Activated effector memory CD4-positive, alpha-beta T cell treated with anti-CD3 and anti-CD28 coated beads, Interleukin-2, amount 50 U/mL, for 16 hours (primary cell): ENCODE measurements around the gene OR13C9.
"Not testable (repeated sequence)": the region's sequence is repeated elsewhere in the genome, so short reads cannot be mapped to it uniquely, and the experiment has no call there.

Experiments
- DNase-seq: peaks from one replicate; pipeline ENCODE4 v3.0.0-alpha.2; 2020

Gene OR13C9, protein sequence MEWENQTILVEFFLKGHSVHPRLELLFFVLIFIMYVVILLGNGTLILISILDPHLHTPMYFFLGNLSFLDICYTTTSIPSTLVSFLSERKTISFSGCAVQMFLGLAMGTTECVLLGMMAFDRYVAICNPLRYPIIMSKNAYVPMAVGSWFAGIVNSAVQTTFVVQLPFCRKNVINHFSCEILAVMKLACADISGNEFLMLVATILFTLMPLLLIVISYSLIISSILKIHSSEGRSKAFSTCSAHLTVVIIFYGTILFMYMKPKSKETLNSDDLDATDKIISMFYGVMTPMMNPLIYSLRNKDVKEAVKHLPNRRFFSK

DNA sequence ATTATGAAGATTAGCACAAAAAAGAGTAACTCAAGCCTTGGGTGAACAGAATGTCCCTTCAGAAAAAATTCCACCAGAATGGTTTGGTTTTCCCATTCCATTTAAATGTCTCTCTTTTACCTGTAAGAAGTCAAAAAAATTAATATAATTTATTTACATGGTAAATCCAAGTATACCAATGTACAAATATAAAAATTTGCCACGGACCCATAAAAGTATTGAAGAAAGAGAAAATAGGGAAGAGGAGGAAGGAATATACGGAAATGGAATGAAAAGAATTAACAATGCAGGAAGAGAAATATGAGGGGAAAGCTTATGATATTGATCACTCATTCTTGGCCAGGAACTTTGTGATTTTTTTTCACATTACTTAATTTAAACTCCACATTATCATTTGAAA is at the start of gene OR13C9:
Gene OR13C9 (minus strand): TSS at position 101 of the 400 bp plus-strand sequence. CDS start 0 bp downstream, at position 101.
- DNase-seq = no peak

- DNase-seq = no peak
These were observed 40.6 kb upstream of the OR13C9 start for GRCh38 chr9:104658496-104659195.

GRCh38 chr9:104635456-104635855 is 17.5 kb upstream of the OR13C9 start:
- no peak for DNase-seq

- DNase-seq = peak; percentile 38
These were observed 16.0 kb upstream of the OR13C9 start for GRCh38 chr9:104633976-104634520.

DNA sequence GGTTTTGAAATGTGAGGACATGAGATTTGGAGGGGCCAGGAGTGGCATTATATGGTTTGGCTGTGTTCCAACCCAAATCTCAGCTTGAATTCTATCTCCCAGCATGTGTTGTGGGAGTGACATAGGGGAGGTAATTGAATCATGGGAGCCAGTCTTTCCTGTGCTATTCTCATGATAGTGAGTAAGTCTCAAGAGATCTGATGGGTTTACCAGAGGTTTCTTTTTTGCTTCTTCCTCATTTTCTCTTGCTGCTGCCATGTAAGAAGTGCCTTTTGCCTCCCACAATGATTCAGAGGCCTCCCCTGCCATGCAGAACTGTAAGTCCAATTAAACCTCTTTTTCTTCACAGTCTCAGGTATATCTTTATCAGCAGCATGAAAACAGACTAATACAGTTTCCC is 8.0 kb upstream of the OR13C9 start:
- not testable (repeated sequence) for DNase-seq

DNA sequence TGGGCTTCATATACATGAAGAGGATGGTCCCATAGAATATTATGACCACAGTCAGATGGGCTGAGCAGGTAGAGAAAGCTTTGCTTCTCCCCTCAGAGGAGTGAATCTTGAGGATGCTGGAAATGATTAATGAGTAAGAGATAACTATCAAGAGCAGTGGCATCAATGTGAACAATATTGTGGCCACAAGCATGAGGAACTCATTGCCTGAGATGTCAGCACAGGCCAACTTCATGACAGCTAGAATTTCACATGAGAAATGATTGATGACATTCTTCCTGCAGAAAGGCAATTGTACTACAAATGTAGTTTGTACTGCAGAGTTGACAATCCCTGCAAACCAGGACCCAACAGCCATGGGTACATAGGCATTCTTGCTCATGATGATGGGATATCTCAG is 586 bp downstream of the OR13C9 start:
- DNase-seq = no peak

GRCh38 chr9:104611213-104611612 is 6.8 kb downstream of the OR13C9 start:
- no peak for DNase-seq

GRCh38 chr9:104608336-104608735 is 9.7 kb downstream of the OR13C9 start:
- DNase-seq = no peak

DNA sequence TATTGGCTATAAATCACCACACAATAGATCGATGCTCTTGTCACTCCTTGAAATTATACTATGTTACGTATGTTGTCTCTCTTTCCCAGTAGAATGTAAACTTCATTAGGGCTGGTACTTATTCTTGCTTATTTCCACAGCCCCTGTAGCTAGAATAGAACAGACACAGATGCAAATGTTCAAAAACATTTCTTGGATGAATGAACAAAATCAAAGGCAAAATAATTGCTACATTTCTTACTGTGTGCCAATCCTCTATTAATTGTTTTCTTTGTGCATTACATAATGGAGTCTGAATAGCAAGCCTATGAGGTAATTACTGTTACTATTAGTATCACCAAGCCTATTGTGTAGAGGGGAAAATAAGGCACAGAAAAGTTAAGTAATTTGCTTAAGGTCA is 11.9 kb downstream of the OR13C9 start:
- no peak for DNase-seq

DNA sequence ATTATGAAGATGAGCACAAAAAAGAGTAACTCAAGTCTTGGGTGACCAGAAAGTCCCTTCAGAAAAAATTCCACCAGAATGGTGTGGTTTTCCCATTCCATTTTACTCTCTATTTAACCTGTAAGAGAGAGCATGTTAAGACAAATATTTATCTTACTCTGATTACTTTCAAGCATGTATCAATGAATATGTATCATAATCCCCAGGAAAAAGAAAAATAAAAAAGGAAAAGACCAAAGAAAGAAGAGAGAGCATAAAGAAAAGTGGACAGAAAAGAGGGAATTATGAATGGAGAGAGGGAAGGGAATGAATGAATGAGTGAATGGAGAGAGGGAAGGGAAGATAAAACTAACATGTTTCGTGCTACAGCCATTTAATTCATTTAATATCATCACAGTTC is 12.5 kb downstream of the OR13C9 start, which contains the start of gene OR13C2:
Gene OR13C2 (minus strand): TSS at position 101 of the 400 bp plus-strand sequence. CDS start 0 bp downstream, at position 101.
- DNase-seq = not testable (repeated sequence)

DNA sequence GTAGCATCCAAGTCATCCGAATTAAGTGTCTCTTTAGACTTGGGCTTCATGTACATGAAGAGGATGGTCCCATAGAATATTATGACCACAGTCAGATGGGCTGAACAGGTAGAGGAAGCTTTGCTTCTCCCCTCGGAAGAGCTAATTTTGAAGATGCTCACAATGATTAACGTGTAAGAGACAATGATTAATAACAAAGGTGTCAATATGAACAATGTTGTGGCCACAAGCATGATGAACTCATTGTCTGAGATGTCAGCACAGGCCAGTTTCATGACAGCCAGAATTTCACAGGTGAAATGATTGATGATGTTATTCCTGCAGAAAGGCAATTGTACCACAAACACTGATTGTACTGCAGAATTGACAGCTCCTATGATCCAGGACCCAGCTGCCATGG is 13.2 kb downstream of the OR13C9 start:
- DNase-seq = no peak

DNA sequence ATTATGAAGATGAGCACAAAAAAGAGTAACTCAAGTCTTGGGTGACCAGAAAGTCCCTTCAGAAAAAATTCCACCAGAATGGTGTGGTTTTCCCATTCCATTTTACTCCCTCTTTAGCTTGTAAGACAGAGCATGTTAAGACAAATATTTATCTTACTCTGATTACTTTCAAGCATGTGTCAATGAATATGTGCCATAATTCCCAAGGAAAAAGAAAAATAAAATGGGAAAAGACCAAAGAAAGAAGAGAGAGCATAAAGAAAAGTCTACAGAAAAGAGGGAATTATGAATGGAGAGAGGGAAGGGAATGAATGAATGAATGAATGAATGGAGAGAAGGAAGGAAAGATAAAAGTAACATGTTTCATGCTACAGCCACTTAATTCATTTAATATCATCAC is 18.7 kb downstream of the OR13C9 start, which contains the start of gene OR13C5:
Gene OR13C5 (minus strand): TSS at position 101 of the 400 bp plus-strand sequence. CDS start 0 bp downstream, at position 101.
- not testable (repeated sequence) for DNase-seq

GRCh38 chr9:104598749-104599148 is 19.3 kb downstream of the OR13C9 start:
- not testable (repeated sequence) for DNase-seq

GRCh38 chr9:104589626-104590025 is 28.4 kb downstream of the OR13C9 start:
- no peak for DNase-seq

GRCh38 chr9:104586496-104587180 is 31.4 kb downstream of the OR13C9 start:
- DNase-seq = no peak

DNA sequence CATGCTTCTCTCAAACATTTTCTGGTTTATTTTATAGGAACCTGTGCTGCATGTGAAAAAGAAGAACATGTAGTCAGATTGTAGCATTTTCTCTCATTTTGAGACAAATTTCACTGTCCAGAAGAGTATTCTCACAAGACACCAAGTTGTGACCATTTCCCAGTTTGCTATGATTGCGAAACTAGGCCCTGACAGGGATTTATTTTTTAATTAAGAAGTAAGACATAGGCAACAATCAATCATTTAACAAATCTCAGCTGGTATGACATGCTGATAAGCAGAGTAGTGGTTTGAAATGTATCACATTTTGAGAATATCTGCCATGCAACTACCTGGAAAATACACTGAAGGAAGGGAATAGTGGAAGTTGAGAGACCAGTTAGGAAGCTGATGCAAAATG is 37.4 kb downstream of the OR13C9 start:
- no peak for DNase-seq

DNA sequence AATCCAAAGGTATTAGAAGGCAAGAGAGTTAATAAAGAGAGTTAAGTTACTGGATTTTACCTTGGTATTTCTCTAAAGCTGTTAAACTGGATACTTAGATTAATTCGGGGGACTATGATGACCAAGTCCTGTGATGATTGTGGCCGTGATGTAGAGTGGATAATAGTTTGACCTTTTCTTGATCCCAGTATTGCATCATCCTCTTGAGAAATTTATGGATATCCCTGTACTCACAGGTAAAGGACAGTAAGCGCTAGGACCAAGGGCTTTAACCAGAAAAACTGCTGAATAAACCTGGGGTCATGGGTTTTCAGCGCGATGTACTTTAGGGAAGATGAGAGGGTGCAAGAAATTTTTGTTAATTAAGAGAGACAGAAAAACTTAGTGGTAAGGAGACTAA is 40.7 kb downstream of the OR13C9 start:
- no peak for DNase-seq

GRCh38 chr9:104575456-104575855 is 42.5 kb downstream of the OR13C9 start:
- DNase-seq = no peak

DNA sequence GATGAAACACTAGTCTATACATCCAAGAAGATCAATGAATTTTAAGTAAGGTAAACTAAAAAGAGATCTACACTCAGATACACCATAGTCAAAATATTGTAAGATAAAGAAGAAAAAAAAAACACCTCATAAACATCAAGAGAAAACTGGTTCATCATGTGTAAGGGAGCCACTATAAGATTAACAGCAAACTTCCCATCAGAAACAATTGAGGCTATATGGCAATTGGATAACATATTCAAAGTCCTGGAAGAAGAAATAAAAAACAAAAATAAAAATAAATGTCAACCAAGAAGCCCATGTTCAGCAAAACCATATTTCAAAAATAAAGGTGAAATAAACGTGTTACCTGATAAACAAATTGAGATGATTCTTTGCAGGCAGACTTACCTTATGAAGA is 45.4 kb downstream of the OR13C9 start:
- DNase-seq = no peak

DNA sequence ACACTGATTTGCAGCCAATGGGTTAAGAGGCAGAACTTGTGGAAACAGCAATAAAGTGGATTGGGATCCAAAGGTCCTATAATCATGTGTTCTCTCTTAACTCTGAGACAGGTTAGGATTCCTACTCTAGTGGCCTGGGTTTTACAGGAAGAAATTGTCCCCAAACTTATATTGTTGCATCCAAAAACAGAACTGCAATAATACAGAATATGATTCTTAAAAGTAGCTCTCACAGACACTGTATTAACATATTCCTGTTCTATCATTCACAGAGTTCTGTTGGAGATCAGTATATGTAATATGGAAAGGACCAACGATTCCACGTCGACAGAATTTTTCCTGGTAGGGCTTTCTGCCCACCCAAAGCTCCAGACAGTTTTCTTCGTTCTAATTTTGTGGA is 49.1 kb downstream of the OR13C9 start, which contains the start of gene OR13C8:
Gene OR13C8 (plus strand): TSS at position 301 of the 400 bp plus-strand sequence. CDS start 0 bp downstream, at position 301.
- DNase-seq = no peak
